IMR-90 (cell line): Measurements from ENCODE around the gene CALN1. TPM values are rescaled to one million over a fixed set of nuclear protein-coding genes. Genes with fewer than 3 reads are reported as not detected.

Experiments used
- ATAC-seq: fragments of 200-7000 bp; cut with Tn5 transposase; 2 replicates; pipeline ENCODE4 v1.9.1; 2020; ENCODE audit warnings: low read depth, mild to moderate bottlenecking, moderate library complexity
- BruUV-seq: library from RNA; stranded (reverse); fragments of 400-500 nt; replicated peaks from 2 replicates; lab custom pipeline; 2021; lab: Mats Ljungman, UMichigan
- CTCF ChIA-PET: fragments of 300-600 bp; formaldehyde crosslinking; extraction: SDS; loops from one replicate; lab custom pipeline; 2021; ENCODE audit warnings: antibody characterized with exemption; lab: Yijun Ruan, JAX
- POLR2A ChIA-PET: fragments of 300-600 bp; sonication (Branson Sonifier 250); formaldehyde crosslinking; loops from one replicate; lab custom pipeline; 2022; ENCODE audit warnings: antibody characterized with exemption; ENCODE audit not compliant: unreplicated experiment; lab: Charles Lee
- DNase-seq: peaks from one replicate; pipeline ENCODE4 v3.0.0; 2013
- H2AFZ ChIP-seq: replicated peaks from 2 replicates; pipeline ENCODE3; 2013; ENCODE audit warnings: low read length, mild to moderate bottlenecking; ENCODE audit not compliant: poor library complexity
- H2AK5ac ChIP-seq: 2 replicates; pipeline ENCODE4 v1.6.1; 2013; ENCODE audit warnings: low read depth, low read length, inconsistent platforms
- H2AK9ac ChIP-seq: replicated peaks from 2 replicates; pipeline ENCODE3; 2013; ENCODE audit warnings: mild to moderate bottlenecking, low read depth, low read length, moderate library complexity; ENCODE audit not compliant: poor library complexity
- H2BK120ac ChIP-seq: 2 replicates; pipeline ENCODE4 v1.6.1; 2013; ENCODE audit warnings: low read depth, low read length, inconsistent platforms
- H2BK15ac ChIP-seq: 3 replicates; pipeline ENCODE4 v1.6.1; 2013; ENCODE audit warnings: low read depth, low read length, inconsistent platforms
- H2BK20ac ChIP-seq: 2 replicates; pipeline ENCODE4 v1.6.1; 2013; ENCODE audit warnings: low read depth, mild to moderate bottlenecking, inconsistent platforms, low read length, moderate library complexity
- H2BK5ac ChIP-seq: 2 replicates; pipeline ENCODE4 v1.6.1; 2013; ENCODE audit warnings: mild to moderate bottlenecking, low read depth, low read length, inconsistent platforms; ENCODE audit not compliant: poor library complexity, severe bottlenecking
- H3K14ac ChIP-seq: replicated peaks from 2 replicates; pipeline ENCODE4 v1.6.1; 2013; ENCODE audit warnings: low read depth, low read length, inconsistent platforms
- H3K18ac ChIP-seq: 2 replicates; pipeline ENCODE4 v1.6.1; 2013; ENCODE audit warnings: low read depth, low read length, control low read depth
- H3K23ac ChIP-seq: 2 replicates; pipeline ENCODE4 v1.6.1; 2013; ENCODE audit warnings: low read depth, low read length, inconsistent platforms
- H3K27ac ChIP-seq: 2 replicates; pipeline ENCODE4 v1.5.1; 2013; ENCODE audit warnings: mild to moderate bottlenecking, control low read depth, low read length; ENCODE audit not compliant: insufficient read depth
- H3K27me3 ChIP-seq: 2 replicates; pipeline ENCODE4 v1.6.1; 2013; ENCODE audit warnings: low read length; ENCODE audit not compliant: control insufficient read depth, insufficient read depth
- H3K36me3 ChIP-seq: 2 replicates; pipeline ENCODE4 v1.6.1; 2013; ENCODE audit warnings: low read length, mixed read lengths; ENCODE audit not compliant: control insufficient read depth, insufficient read depth
- H3K4ac ChIP-seq: 2 replicates; pipeline ENCODE4 v1.6.1; 2013; ENCODE audit warnings: low read depth, low read length, inconsistent platforms
- H3K4me1 ChIP-seq: 2 replicates; pipeline ENCODE4 v1.6.1; 2013; ENCODE audit warnings: low read length, mixed read lengths; ENCODE audit not compliant: control insufficient read depth, insufficient read depth
- H3K4me2 ChIP-seq: 2 replicates; pipeline ENCODE4 v1.6.1; 2013; ENCODE audit warnings: low read depth, mild to moderate bottlenecking, control low read depth, low read length, moderate library complexity
- H3K4me3 ChIP-seq: 2 replicates; pipeline ENCODE4 v1.5.1; 2013; ENCODE audit warnings: low read depth, mild to moderate bottlenecking, control low read depth, low read length, moderate library complexity; ENCODE audit not compliant: insufficient read depth
- H3K56ac ChIP-seq: 2 replicates; pipeline ENCODE4 v1.6.1; 2013; ENCODE audit warnings: low read length, inconsistent platforms; ENCODE audit not compliant: insufficient read depth; ENCODE audit errors: extremely low read depth
- H3K79me1 ChIP-seq, 2 experiments: 2 replicates each; pipeline ENCODE4 v1.6.1; 2013; ENCODE audit warnings: low read length in 2 of 2, inconsistent platforms in 1 of 2, low read depth in 1 of 2
- H3K9ac ChIP-seq: 2 replicates; pipeline ENCODE4 v1.6.1; 2013; ENCODE audit warnings: low read depth, low read length, control low read depth
- H3K9me1 ChIP-seq: 2 replicates; pipeline ENCODE4 v1.6.1; 2013; ENCODE audit warnings: low read length, inconsistent platforms; ENCODE audit not compliant: insufficient read depth
- H3K9me3 ChIP-seq: 2 replicates; pipeline ENCODE4 v1.6.1; 2013; ENCODE audit warnings: low read length; ENCODE audit not compliant: control insufficient read depth, insufficient read depth
- H4K20me1 ChIP-seq: 2 replicates; pipeline ENCODE4 v1.6.1; 2013; ENCODE audit warnings: low read length, inconsistent platforms; ENCODE audit not compliant: insufficient read depth
- H4K5ac ChIP-seq: 2 replicates; pipeline ENCODE4 v1.6.1; 2013; ENCODE audit warnings: mild to moderate bottlenecking, low read depth, low read length, control low read depth
- H4K8ac ChIP-seq, 2 experiments: 2 replicates each; pipeline ENCODE4 v1.6.1; 2013; ENCODE audit warnings: low read depth in 2 of 2, low read length in 2 of 2, control low read depth in 1 of 2, inconsistent platforms in 1 of 2
- H4K91ac ChIP-seq: 2 replicates; pipeline ENCODE4 v1.6.1; 2013; ENCODE audit warnings: low read depth, low read length, inconsistent platforms; ENCODE audit not compliant: insufficient read depth
- BHLHE40 ChIP-seq: fragments of 150-350 bp; IDR thresholded peaks from 2 replicates; pipeline ENCODE4 v1.6.1; 2016; ENCODE audit warnings: mild to moderate bottlenecking, low read depth, low read length
- CHD1 ChIP-seq: IDR thresholded peaks from 2 replicates; pipeline ENCODE4 v1.6.1; 2012; ENCODE audit warnings: low read depth, low read length, improper control_type of control experiment
- CTCF ChIP-seq: conservative IDR thresholded peaks from 2 replicates; pipeline ENCODE4 v1.5.1; 2012; ENCODE audit warnings: mild to moderate bottlenecking, low read depth, low read length, improper control_type of control experiment
- FOS ChIP-seq: fragments of 150-350 bp; IDR thresholded peaks from 2 replicates; pipeline ENCODE4 v1.6.1; 2016; ENCODE audit warnings: low read depth, low read length
- MAFK ChIP-seq: IDR thresholded peaks from 2 replicates; pipeline ENCODE4 v1.6.1; 2012; ENCODE audit warnings: low read depth, low read length, improper control_type of control experiment
- MAZ ChIP-seq: IDR thresholded peaks from 2 replicates; pipeline ENCODE4 v1.6.1; 2012; ENCODE audit warnings: low read depth, mild to moderate bottlenecking, low read length, improper control_type of control experiment, moderate library complexity, borderline replicate concordance
- MXI1 ChIP-seq: IDR thresholded peaks from 2 replicates; pipeline ENCODE4 v1.6.1; 2012; ENCODE audit warnings: low read depth, mild to moderate bottlenecking, low read length, moderate library complexity, borderline replicate concordance
- NFE2L2 ChIP-seq: fragments of 150-350 bp; IDR thresholded peaks from 2 replicates; pipeline ENCODE4 v1.6.1; 2016; ENCODE audit warnings: low read depth, mild to moderate bottlenecking, low read length
- POLR2A ChIP-seq: IDR thresholded peaks from 2 replicates; pipeline ENCODE4 v1.6.1; 2012; ENCODE audit warnings: mild to moderate bottlenecking, low read depth, low read length
- RAD21 ChIP-seq: IDR thresholded peaks from 2 replicates; pipeline ENCODE4 v1.6.1; 2012; ENCODE audit warnings: low read length, improper control_type of control experiment
- RCOR1 ChIP-seq: IDR thresholded peaks from 2 replicates; pipeline ENCODE4 v1.6.1; 2012; ENCODE audit warnings: mild to moderate bottlenecking, low read length, improper control_type of control experiment; ENCODE audit not compliant: insufficient replicate concordance
- RFX5 ChIP-seq: IDR thresholded peaks from 2 replicates; pipeline ENCODE4 v1.8.0; 2012; ENCODE audit warnings: low read depth, mild to moderate bottlenecking, low read length, moderate library complexity
- SMC3 ChIP-seq: fragments of 150-350 bp; IDR thresholded peaks from 2 replicates; pipeline ENCODE4 v1.6.1; 2016; ENCODE audit warnings: low read depth, mild to moderate bottlenecking, antibody characterized with exemption, low read length, moderate library complexity
- WGBS, 2 experiments: methylation state at CpG; one replicate each; pipeline versions ENCODE4 v1.1.5 to v1.1.7; 2013; ENCODE audit warnings: missing lambda C conversion rate in 2 of 2; ENCODE audit not compliant: insufficient read length in 1 of 2; ENCODE audit errors: extremely low coverage in 2 of 2; 5-methylcytosine and 5-hydroxymethylcytosine counted together
- dilution Hi-C: fragments of 300-500 bp; cut with HindIII; formaldehyde crosslinking; loops from one replicate; pipeline ENCODE4 v1.14.3; 2018; ENCODE audit warnings: low sequenced_read_pairs; ENCODE audit not compliant: unreplicated experiment
- in situ Hi-C: fragments of 300-500 bp; cut with MboI; formaldehyde crosslinking; loops from 3 replicates; pipeline ENCODE4 v1.14.3; 2019; ENCODE audit warnings: low sequenced_read_pairs, inconsistent platforms, mixed read lengths
- intact Hi-C: fragments of 100-400 bp; cut with micrococcal nuclease; formaldehyde crosslinking; loops from 2 replicates; pipeline ENCODE4 v1.10.0; 2022
- polyA plus RNA-seq, 3 experiments: library from polyadenylated mRNA; depleted of rRNA; stranded (reverse); fragments of >200 nt; gene quantifications; 2 replicates each; pipeline ENCODE4 v1.2.3, GENCODE V29; 2012; ENCODE audit warnings: low replicate concordance in 1 of 3
- total RNA-seq: library from RNA; depleted of rRNA; stranded (reverse); fragments of >200 nt; gene quantifications from 2 replicates; pipeline ENCODE4 v1.2.3, GENCODE V29; 2012

The CALN1 gene
- total and polyA plus RNA-seq, 2 of the 4 experiments (the other 2 are of a cell fraction), result not detected

- Histone ChIP-seq H3K79me1 (no peaks in the 10 kb centered on the region), H3K27ac (no peak overlapping the region), H3K9ac (no peak overlapping the region), H3K4ac (no peak overlapping the region), H2BK5ac (no peak overlapping the region), H3K9me3 (peaks cover 11% of the 10 kb centered on the region), H3K9me1 (no peaks in the 10 kb centered on the region), H3K56ac (no peak overlapping the region), H2AFZ (no peak overlapping the region), H4K20me1 (no peaks in the 10 kb centered on the region), H3K18ac (no peak overlapping the region), H3K36me3 (no peaks in the 10 kb centered on the region), H3K4me2 (no peak overlapping the region), H3K14ac (no peak overlapping the region), H4K91ac (no peak overlapping the region), H2BK120ac (no peak overlapping the region), H2BK20ac (no peak overlapping the region), H3K4me3 (no peak overlapping the region), H3K27me3 (no peaks in the 10 kb centered on the region), H2AK9ac (no peak overlapping the region), H2AK5ac (no peak overlapping the region), H2BK15ac (no peak overlapping the region), H3K23ac (no peak overlapping the region), H3K4me1 (no peaks in the 10 kb centered on the region), H4K8ac (no peak overlapping the region), H4K5ac (no peak overlapping the region)
- WGBS, 2 experiments, result 100% methylated on average over 1 of the region's 4 CpGs; no CpG with 5 or more reads in 1 of the 2 experiments
- dilution Hi-C loops (no loop called here), in situ Hi-C loops (no loop called here), intact Hi-C loops (no loop called here)
- DNase-seq, result no peak
- POLR2A ChIA-PET, result no interaction called here
- CTCF ChIA-PET, result no interaction called here
- TF ChIP-seq RAD21, result no peak
- no peak for TF ChIP-seq BHLHE40
- TF ChIP-seq RCOR1, result no peak
- no peak for TF ChIP-seq FOS
- TF ChIP-seq MAZ, result no peak
- TF ChIP-seq SMC3, result no peak
- no peak for TF ChIP-seq CHD1
- no peak for TF ChIP-seq NFE2L2
- no peak for TF ChIP-seq RFX5
- no peak for TF ChIP-seq MXI1
- no peak for TF ChIP-seq POLR2A
- TF ChIP-seq MAFK, result no peak
- TF ChIP-seq CTCF, result no peak
- BruUV-seq, result no TSS peak
- no peak for ATAC-seq
Observed at GRCh38 chr7:71912476-71912875, 499.7 kb downstream of the CALN1 start.
